ENCODE data around the gene RBPJ. TPM values are rescaled to one million over a fixed set of nuclear protein-coding genes. Genes with fewer than 3 reads are reported as not detected.

Gene RBPJ
- total RNA-seq, 1 experiment from 2014 or later: 59.8 TPM

DNA sequence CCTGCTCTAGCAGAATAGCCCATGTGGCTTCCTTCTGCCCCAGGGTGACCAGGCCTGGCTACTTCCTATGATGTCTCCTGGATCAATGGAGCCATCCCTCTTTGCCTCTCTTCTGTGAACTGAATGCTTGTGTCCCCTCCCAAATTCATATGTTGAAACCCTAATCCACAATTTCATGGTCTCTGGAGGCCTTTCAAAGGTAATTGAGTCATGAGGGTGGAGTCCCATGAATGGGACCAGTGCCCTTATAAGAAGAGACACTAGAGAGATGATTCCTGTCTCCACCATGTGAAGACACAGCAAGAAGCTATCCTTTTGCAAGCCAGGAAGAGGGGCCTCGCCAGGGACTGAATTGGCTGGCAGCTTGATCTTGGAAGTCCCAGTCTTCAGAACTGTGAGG, 151.1 kb downstream of the RBPJ start:
- Histone ChIP-seq H3K36me3 (ENCODE audit: insufficient read depth, low read length, poor library complexity, severe bottlenecking) (no peaks in the 10 kb centered on the region), H3K27ac (ENCODE audit: low read depth, low read length, poor library complexity, severe bottlenecking) (no peak overlapping the region), H3K9me3 (ENCODE audit: low read depth, low read length, poor library complexity, severe bottlenecking) (no peaks in the 10 kb centered on the region), H3K4me3 (ENCODE audit: low read depth, low read length, poor library complexity, severe bottlenecking) (no peak overlapping the region), H3K27me3 (replicated peaks; ENCODE audit: insufficient read depth, low read depth, low read length, poor library complexity) (no peaks in the 10 kb centered on the region), H3K4me1 (ENCODE audit: insufficient read depth, low read length, poor library complexity, severe bottlenecking) (no peaks in the 10 kb centered on the region)
- intact Hi-C loops (cut with micrococcal nuclease; ENCODE audit: unreplicated experiment): no loop called here
- ChIA-PET CTCF (no interaction called here), POLR2A (ENCODE audit: low non-redundant PET) (no interaction called here)
- BruUV-seq (replicated peaks): no TSS peak
- peak; percentile 17 for DNase-seq (ENCODE audit: low spot score)
- no peak for TF ChIP-seq EZH2 (IDR thresholded peaks at IDR 0.05; ENCODE audit: borderline replicate concordance, low read depth, low read length, poor library complexity, severe bottlenecking)
- TF ChIP-seq, protein P1, sequence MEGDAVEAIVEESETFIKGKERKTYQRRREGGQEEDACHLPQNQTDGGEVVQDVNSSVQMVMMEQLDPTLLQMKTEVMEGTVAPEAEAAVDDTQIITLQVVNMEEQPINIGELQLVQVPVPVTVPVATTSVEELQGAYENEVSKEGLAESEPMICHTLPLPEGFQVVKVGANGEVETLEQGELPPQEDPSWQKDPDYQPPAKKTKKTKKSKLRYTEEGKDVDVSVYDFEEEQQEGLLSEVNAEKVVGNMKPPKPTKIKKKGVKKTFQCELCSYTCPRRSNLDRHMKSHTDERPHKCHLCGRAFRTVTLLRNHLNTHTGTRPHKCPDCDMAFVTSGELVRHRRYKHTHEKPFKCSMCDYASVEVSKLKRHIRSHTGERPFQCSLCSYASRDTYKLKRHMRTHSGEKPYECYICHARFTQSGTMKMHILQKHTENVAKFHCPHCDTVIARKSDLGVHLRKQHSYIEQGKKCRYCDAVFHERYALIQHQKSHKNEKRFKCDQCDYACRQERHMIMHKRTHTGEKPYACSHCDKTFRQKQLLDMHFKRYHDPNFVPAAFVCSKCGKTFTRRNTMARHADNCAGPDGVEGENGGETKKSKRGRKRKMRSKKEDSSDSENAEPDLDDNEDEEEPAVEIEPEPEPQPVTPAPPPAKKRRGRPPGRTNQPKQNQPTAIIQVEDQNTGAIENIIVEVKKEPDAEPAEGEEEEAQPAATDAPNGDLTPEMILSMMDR (conservative IDR thresholded peaks at IDR 0.05; ENCODE audit: low read depth, low read length): no peak

DNA sequence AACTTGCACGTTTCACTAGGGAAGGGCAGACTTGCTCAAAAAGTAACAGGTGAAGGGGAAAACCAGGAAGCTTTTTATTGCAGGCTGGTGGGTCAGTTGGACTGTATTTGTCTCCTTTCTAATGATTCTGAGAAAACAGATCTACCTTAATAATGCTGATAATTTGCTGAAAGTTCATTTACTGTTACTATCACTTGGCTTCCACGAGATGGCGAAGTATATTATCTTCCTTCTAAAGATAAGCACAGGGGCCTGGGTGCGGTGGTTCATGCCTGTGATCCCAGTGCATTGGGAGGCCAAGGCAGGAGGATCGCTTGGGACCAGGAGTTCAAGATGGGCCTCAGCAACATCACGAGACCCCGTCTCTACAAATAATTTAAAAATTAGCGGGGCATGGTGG, 153.1 kb downstream of the RBPJ start:
- BruUV-seq (replicated peaks): no TSS peak
- Histone ChIP-seq H3K27ac (ENCODE audit: low read depth, low read length, poor library complexity, severe bottlenecking) (no peak overlapping the region), H3K9me3 (ENCODE audit: low read depth, low read length, poor library complexity, severe bottlenecking) (no peaks in the 10 kb centered on the region), H3K4me1 (ENCODE audit: insufficient read depth, low read length, poor library complexity, severe bottlenecking) (no peaks in the 10 kb centered on the region), H3K27me3 (replicated peaks; ENCODE audit: insufficient read depth, low read depth, low read length, poor library complexity) (no peaks in the 10 kb centered on the region), H3K4me3 (ENCODE audit: low read depth, low read length, poor library complexity, severe bottlenecking) (no peak overlapping the region), H3K36me3 (ENCODE audit: insufficient read depth, low read length, poor library complexity, severe bottlenecking) (no peaks in the 10 kb centered on the region)
- ChIA-PET CTCF (no interaction called here), POLR2A (ENCODE audit: low non-redundant PET) (no interaction called here)
- DNase-seq (ENCODE audit: low spot score): no peak
- no peak for TF ChIP-seq EZH2 (IDR thresholded peaks at IDR 0.05; ENCODE audit: borderline replicate concordance, low read depth, low read length, poor library complexity, severe bottlenecking)
- TF ChIP-seq, protein P1 (conservative IDR thresholded peaks at IDR 0.05; ENCODE audit: low read depth, low read length): no peak
- intact Hi-C loops (cut with micrococcal nuclease; ENCODE audit: unreplicated experiment): no loop called here

DNA sequence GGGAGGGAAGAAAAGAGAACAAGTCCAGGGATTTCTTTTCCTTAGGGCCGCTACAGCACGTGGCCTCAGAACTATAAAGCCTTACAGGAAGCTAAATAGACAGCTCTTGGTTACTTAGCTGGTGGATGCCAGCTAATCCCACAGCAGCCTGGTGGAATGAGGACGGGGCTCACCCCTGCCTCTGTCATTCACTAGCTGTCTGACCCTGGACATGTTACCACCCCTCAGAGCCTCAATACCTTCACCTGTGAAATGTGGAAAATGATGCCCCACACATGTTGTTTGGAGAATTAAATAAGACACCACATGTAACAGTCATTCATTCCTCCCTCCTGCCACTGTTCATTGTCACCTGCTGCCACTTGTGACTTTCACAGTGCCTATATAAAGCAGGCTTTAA, 153.7 kb downstream of the RBPJ start:
- Histone ChIP-seq H3K27me3 (replicated peaks; ENCODE audit: insufficient read depth, low read depth, low read length, poor library complexity) (no peaks in the 10 kb centered on the region), H3K36me3 (ENCODE audit: insufficient read depth, low read length, poor library complexity, severe bottlenecking) (no peaks in the 10 kb centered on the region), H3K27ac (ENCODE audit: low read depth, low read length, poor library complexity, severe bottlenecking) (no peak overlapping the region), H3K9me3 (ENCODE audit: low read depth, low read length, poor library complexity, severe bottlenecking) (no peaks in the 10 kb centered on the region), H3K4me3 (ENCODE audit: low read depth, low read length, poor library complexity, severe bottlenecking) (no peak overlapping the region), H3K4me1 (ENCODE audit: insufficient read depth, low read length, poor library complexity, severe bottlenecking) (no peaks in the 10 kb centered on the region)
- DNase-seq (ENCODE audit: low spot score): no peak
- BruUV-seq (replicated peaks): no TSS peak
- intact Hi-C loops (cut with micrococcal nuclease; ENCODE audit: unreplicated experiment): no loop called here
- CTCF ChIA-PET: no interaction called here
- TF ChIP-seq, protein P1 (conservative IDR thresholded peaks at IDR 0.05; ENCODE audit: low read depth, low read length): no peak
- no peak for TF ChIP-seq EZH2 (IDR thresholded peaks at IDR 0.05; ENCODE audit: borderline replicate concordance, low read depth, low read length, poor library complexity, severe bottlenecking)
- POLR2A ChIA-PET (ENCODE audit: low non-redundant PET): no interaction called here
